HG03354 (cell line): ENCODE data around the gene MON1B.
"Not testable (repeated sequence)": the region's sequence is repeated elsewhere in the genome, so short reads cannot be mapped to it uniquely, and the experiment has no call there.

Experiments
- ATAC-seq: cut with Tn5 transposase; IDR thresholded peaks from one replicate; pipeline ENCODE4 v1.9.1; 2021; ENCODE audit warnings: mild to moderate bottlenecking; ENCODE audit not compliant: unreplicated experiment, poor library complexity, severe bottlenecking

Gene MON1B

DNA sequence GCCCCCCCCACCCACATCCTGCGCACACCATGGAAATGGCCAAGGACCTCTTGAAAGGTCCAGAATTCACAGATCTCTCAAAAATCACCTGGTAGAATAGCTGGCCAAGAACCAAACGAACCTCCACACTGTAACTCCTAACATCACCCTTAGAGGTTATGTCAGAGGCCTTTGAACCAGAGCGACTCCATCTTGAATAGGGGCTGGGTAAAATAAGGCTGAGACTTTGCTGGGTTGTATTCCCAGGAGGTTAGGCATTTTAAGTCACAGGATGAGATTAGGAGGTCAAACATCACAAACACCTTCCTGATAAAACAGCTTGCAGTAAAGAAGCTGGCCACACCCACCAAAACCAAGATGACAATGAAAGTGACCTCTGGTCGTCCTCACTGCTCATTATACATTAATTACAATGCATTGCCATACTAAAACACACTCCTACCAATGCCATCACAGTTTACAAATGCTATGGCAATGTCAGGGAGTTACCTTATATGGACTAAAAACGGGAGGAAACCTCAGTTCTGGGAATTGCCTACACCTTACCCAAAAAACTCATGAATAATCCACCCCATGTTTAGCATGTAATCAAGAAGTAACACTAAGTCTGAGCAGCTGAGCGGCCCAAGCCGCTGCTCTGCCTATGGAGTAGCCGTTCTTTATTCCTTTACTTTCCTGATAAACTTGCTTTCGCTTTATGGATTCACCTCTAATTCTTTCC is 43.0 kb downstream of the MON1B start:
- ATAC-seq, result no peak

- no peak for ATAC-seq
Observed at GRCh38 chr16:77234611-77235010, 43.6 kb downstream of the MON1B start.

DNA sequence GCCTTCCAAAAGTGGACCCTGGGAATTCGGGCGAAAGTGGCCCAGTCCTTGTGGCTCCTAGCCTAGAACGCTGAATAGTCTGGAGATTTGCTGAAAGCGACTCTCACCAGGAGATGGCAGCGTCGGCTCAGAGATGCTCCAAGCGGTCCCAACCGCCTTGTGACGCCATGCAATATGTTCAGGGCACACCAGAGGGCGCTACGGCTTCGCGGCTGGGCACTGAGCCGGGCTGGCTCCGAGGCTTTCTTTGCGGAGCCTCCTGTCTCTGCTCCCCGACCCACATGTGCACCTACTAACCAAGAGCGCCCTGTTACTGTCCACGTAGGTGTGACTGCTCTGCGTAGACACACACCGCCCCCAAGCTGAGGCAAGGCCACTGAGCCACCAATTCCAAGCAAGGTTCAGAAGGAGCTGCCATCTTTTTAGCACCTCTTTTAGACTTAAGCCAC is 45.1 kb downstream of the MON1B start:
- peak; percentile 99 for ATAC-seq

- no peak for ATAC-seq
Observed at GRCh38 chr16:77238593-77238992, 47.6 kb downstream of the MON1B start.

GRCh38 chr16:77242471-77242870 is 51.5 kb downstream of the MON1B start:
- not testable (repeated sequence) for ATAC-seq

- no peak for ATAC-seq
Observed at GRCh38 chr16:77246150-77246549, 55.2 kb downstream of the MON1B start.

DNA sequence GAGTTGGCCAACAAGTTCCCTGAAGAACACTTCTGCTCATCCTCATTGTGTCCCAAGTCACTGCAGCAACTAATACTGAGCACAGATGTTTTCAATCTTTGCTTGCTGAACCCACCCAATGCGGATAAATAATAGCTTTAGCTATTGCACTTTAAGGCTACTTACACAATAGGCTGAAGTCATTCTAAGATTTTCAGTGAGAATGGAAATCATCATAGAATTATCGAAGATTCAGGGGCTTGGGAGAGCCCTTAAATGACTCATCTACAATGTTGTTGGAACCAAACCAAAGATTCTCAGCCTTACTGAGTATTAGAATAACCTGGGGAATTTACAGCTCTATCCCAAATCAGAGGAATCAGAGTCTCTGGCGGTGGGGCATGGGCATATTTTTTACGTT is 59.4 kb downstream of the MON1B start:
- no peak for ATAC-seq
